Gastrocnemius medialis (tissue), 4 donors: ENCODE data around the gene PIP4P1. TPM values are rescaled to one million over a fixed set of nuclear protein-coding genes. Genes with fewer than 3 reads are reported as not detected.
A peak's percentile ranks its signal among the peaks of the same experiment; 100 is the strongest.

Source experiments
- ATAC-seq, 2 donors: fragments of 150-250 bp; one replicate each; pipeline ENCODE4 v1.9.1; 2016
- DNase-seq, 2 donors: peaks; one replicate each; pipeline ENCODE4 v3.0.0-alpha.2; 2019
- H3K27ac ChIP-seq, 4 donors: fragments of 200-600 bp; sonication (generic); 1 replicate in 1 of 4; 2 replicates in 3 of 4; pipeline ENCODE4 v1.5.1; 2016 to 2018; ENCODE audit warnings: mild to moderate bottlenecking in 2 of 4, moderate library complexity in 1 of 4
- H3K27me3 ChIP-seq, 3 donors: fragments of 200-600 bp; sonication (generic) in 2 of 3; 1 replicate in 1 of 3; 2 replicates in 2 of 3; pipeline versions ENCODE4 v1.5.1 to v1.6.0; 2016 to 2019; ENCODE audit warnings: mild to moderate bottlenecking in 1 of 3, moderate library complexity in 1 of 3
- H3K36me3 ChIP-seq, 2 donors: fragments of 200-600 bp; sonication (generic) in 1 of 2; one replicate each; pipeline ENCODE4 v1.5.1; 2017 to 2018
- H3K4me1 ChIP-seq, 2 donors: fragments of 200-600 bp; sonication (generic) in 1 of 2; one replicate each; pipeline ENCODE4 v1.5.1; 2016 to 2017; ENCODE audit warnings: mild to moderate bottlenecking in 2 of 2
- H3K4me3 ChIP-seq, 4 donors: fragments of 200-600 bp; sonication (generic) in 3 of 4; 1 replicate in 1 of 4; 2 replicates in 3 of 4; pipeline ENCODE4 v1.5.1; 2016 to 2019; ENCODE audit warnings: mild to moderate bottlenecking in 2 of 4
- H3K9me3 ChIP-seq, 3 donors: fragments of 200-600 bp; sonication (generic) in 2 of 3; 1 replicate in 1 of 3; 2 replicates in 2 of 3; pipeline ENCODE4 v1.5.1; 2016 to 2019
- POLR2A ChIP-seq, 2 donors: fragments of 450-650 bp; IDR thresholded peaks; one replicate each; pipeline ENCODE4 v1.6.1; 2017; ENCODE audit warnings: antibody characterized with exemption in 2 of 2, mild to moderate bottlenecking in 2 of 2, moderate library complexity in 2 of 2
- in situ Hi-C, 4 donors: fragments of 200-750 bp; cut with MboI; loops; one replicate each; pipeline versions ENCODE4 v1.15.0 to v1.8.0; 2017; ENCODE audit warnings: low sequenced_read_pairs in 4 of 4
- intact Hi-C: fragments of 100-400 bp; cut with DNase I; formaldehyde crosslinking; loops from one replicate; pipeline ENCODE4 v1.15.1; 2023; ENCODE audit warnings: low total_unique reads
- total RNA-seq, 4 donors: library from RNA; depleted of rRNA; stranded (reverse); fragments of >200 nt; gene quantifications; one replicate each; pipeline versions ENCODE4 v1.1.0 to v1.2.3, GENCODE V29; 2016
- TF ChIP-seq, protein P1 (sequence below), 5 experiments: fragments of 450-650 bp in 3 of 5; fragments of 200-600 bp in 2 of 5; sonication (generic) in 2 of 5; IDR thresholded peaks in 4 of 5; conservative IDR thresholded peaks in 1 of 5; 1 replicate in 4 of 5; 2 replicates in 1 of 5; pipeline ENCODE4 v1.5.1; 2016 to 2019; ENCODE audit warnings: antibody characterized with exemption in 5 of 5, mild to moderate bottlenecking in 3 of 5, moderate library complexity in 3 of 5

The PIP4P1 gene
- total RNA-seq, 4 donors from 2014 or later = 18.8 to 38.5 (median 21.7) TPM

DNA sequence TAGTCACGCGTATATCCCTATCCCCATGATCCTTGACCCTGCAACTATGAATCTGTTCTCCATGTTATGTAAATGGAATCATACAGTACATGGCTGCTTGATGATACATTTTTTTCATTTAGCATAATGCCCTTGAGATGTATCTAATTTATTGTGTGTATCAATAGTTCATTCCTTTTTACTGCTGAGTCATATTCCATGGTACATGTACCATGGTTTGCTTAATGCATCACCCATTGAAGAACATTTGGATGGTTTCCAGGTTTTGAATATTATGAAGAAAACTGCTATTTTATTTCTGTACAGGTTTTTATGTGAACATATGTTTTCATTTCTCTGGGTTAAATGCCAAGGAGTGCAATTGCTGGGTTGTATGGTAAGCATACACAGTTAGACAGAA lies 40.1 kb upstream of the PIP4P1 start:
- no peak for ATAC-seq

DNA sequence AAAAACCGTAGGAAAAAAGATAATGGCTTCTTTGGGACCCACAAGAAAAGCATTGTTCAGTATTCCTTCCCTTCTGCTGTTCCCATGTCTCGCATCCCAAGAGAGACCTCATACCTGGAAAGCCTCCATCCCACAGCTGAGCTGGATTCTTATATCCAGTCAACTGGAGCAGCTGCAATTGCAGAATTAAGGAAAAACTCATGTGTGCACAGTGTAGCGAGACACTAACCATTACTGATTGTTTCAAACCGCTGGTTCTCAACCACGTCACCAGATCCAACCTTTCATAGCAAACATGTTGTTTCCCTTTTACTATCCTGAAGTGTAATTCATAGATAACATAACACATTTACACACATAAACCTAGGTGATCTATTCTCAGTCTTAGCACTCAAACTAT lies 38.6 kb upstream of the PIP4P1 start:
- ATAC-seq (no peak), DNase-seq (no peak)
- in situ Hi-C loops (no loop called here), intact Hi-C loops (no loop called here)
- Histone ChIP-seq H3K27ac (peak overlapping the region in 3 of 4 donors; percentile 52 to 76 (median 56)), H3K9me3 (no peaks in the 10 kb centered on the region), H3K27me3 (no peaks in the 10 kb centered on the region), H3K4me3 (no peak overlapping the region), H3K4me1 (peaks cover 0 to 7% of the 10 kb centered on the region in 2 donors), H3K36me3 (no peaks in the 10 kb centered on the region)
- no peak for TF ChIP-seq POLR2A (IDR thresholded peaks at IDR 0.05)
- TF ChIP-seq, protein P1, sequence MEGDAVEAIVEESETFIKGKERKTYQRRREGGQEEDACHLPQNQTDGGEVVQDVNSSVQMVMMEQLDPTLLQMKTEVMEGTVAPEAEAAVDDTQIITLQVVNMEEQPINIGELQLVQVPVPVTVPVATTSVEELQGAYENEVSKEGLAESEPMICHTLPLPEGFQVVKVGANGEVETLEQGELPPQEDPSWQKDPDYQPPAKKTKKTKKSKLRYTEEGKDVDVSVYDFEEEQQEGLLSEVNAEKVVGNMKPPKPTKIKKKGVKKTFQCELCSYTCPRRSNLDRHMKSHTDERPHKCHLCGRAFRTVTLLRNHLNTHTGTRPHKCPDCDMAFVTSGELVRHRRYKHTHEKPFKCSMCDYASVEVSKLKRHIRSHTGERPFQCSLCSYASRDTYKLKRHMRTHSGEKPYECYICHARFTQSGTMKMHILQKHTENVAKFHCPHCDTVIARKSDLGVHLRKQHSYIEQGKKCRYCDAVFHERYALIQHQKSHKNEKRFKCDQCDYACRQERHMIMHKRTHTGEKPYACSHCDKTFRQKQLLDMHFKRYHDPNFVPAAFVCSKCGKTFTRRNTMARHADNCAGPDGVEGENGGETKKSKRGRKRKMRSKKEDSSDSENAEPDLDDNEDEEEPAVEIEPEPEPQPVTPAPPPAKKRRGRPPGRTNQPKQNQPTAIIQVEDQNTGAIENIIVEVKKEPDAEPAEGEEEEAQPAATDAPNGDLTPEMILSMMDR (IDR thresholded peaks at IDR 0.05 in 4 of 5, conservative IDR thresholded peaks at IDR 0.05 in 1 of 5) = no peak

More for the DNA sequence above, 40.1 kb upstream of the PIP4P1 start:
- intact Hi-C loops (no loop called here), in situ Hi-C loops (no loop called here)
- H3K36me3 ChIP-seq = no peaks in the 10 kb centered on the region
- DNase-seq = no peak
- H3K4me1 ChIP-seq = peaks cover 0 to 7% of the 10 kb centered on the region in 2 donors
- H3K4me3 ChIP-seq = no peak overlapping the region
- H3K27me3 ChIP-seq = no peaks in the 10 kb centered on the region
- no peak for TF ChIP-seq POLR2A (IDR thresholded peaks at IDR 0.05)
- TF ChIP-seq, protein P1 (IDR thresholded peaks at IDR 0.05 in 4 of 5, conservative IDR thresholded peaks at IDR 0.05 in 1 of 5) = no peak
- H3K27ac ChIP-seq = no peak overlapping the region
- H3K9me3 ChIP-seq = no peaks in the 10 kb centered on the region

DNA sequence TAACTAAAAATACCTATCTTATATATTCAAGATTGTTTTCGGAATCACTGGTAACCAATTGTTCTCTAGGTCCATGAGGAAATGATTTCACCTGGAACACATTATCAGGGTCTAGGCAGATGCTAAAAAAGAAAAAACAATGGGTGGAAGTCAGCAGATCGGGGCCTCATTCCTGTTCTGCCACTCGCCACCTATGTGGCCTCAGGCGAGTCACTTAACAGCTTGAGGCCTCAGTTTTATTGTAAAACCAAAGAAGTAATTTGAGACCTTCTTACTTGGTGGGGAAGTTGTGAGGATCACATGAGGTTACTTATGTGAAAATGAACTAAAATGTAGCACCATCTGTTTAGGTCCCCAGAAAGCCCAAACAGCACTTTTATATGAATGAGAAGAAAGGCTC lies 37.9 kb upstream of the PIP4P1 start:
- intact Hi-C loops (no loop called here), in situ Hi-C loops (no loop called here)
- ATAC-seq (no peak), DNase-seq (no peak)
- no peak overlapping the region for H3K4me3 ChIP-seq
- H3K27ac ChIP-seq = peak overlapping the region; percentile 47 to 76 (median 56)
- no peaks in the 10 kb centered on the region for H3K9me3 ChIP-seq
- H3K36me3 ChIP-seq = no peaks in the 10 kb centered on the region
- TF ChIP-seq, protein P1 (IDR thresholded peaks at IDR 0.05 in 4 of 5, conservative IDR thresholded peaks at IDR 0.05 in 1 of 5) = no peak
- no peak for TF ChIP-seq POLR2A (IDR thresholded peaks at IDR 0.05)
- peaks cover 0 to 7% of the 10 kb centered on the region in 2 donors for H3K4me1 ChIP-seq
- H3K27me3 ChIP-seq = no peaks in the 10 kb centered on the region

DNA sequence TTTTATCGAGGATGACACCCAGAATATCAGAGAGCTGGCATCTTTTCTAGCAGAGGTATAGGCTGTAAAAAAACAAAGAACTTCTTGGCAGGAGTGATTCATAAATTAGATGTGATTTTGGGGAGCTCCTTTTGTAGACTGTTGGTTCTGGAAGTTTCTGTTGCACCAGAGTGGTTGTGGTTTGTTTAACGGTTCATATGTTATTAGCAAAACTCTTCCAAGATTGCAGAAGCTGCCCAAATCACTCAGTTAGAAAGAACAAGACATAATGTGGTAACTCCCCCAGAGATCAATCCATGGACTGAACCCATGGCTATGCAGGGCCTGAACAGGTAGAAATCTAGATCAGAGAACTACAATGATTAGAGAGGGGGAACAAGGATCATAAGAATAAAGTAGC lies 37.4 kb upstream of the PIP4P1 start:
- TF ChIP-seq POLR2A (IDR thresholded peaks at IDR 0.05) = no peak
- TF ChIP-seq, protein P1 (IDR thresholded peaks at IDR 0.05 in 4 of 5, conservative IDR thresholded peaks at IDR 0.05 in 1 of 5) = no peak
- no peaks in the 10 kb centered on the region for H3K27me3 ChIP-seq
- intact Hi-C loops = no loop called here
- ATAC-seq = no peak
- no peaks in the 10 kb centered on the region for H3K36me3 ChIP-seq
- in situ Hi-C loops = no loop called here
- DNase-seq = no peak
- no peak overlapping the region for H3K4me3 ChIP-seq
- peaks cover 0 to 7% of the 10 kb centered on the region in 2 donors for H3K4me1 ChIP-seq
- H3K27ac ChIP-seq = peak overlapping the region; percentile 47 to 76 (median 56)
- H3K9me3 ChIP-seq = no peaks in the 10 kb centered on the region
